Endodermal cell (in vitro differentiated cells): ENCODE data around the gene NAA16. TPM values are rescaled to one million over a fixed set of nuclear protein-coding genes. Genes with fewer than 3 reads are reported as not detected.

Experiments used
- DNase-seq: peaks from one replicate; pipeline ENCODE4 v3.0.0-alpha.2; 2017
- H3K27ac ChIP-seq: 2 replicates; pipeline ENCODE4 v1.5.1; 2013; ENCODE audit warnings: mild to moderate bottlenecking, low read depth, low read length, moderate library complexity
- H3K27me3 ChIP-seq: 2 replicates; pipeline ENCODE4 v1.6.1; 2013; ENCODE audit warnings: mild to moderate bottlenecking, low read length, moderate library complexity; ENCODE audit not compliant: insufficient read depth, control insufficient read depth, poor library complexity, severe bottlenecking
- H3K36me3 ChIP-seq: 2 replicates; pipeline ENCODE4 v1.7.0; 2013; ENCODE audit warnings: mild to moderate bottlenecking, low read length, moderate library complexity; ENCODE audit not compliant: control insufficient read depth, insufficient read depth
- H3K4me1 ChIP-seq: one replicate; pipeline ENCODE4 v1.7.0; 2013; ENCODE audit warnings: low read length; ENCODE audit not compliant: control insufficient read depth, insufficient read depth
- H3K4me3 ChIP-seq: 2 replicates; pipeline ENCODE4 v1.5.1; 2013; ENCODE audit warnings: mild to moderate bottlenecking, low read length, moderate library complexity
- H3K9ac ChIP-seq: 2 replicates; pipeline ENCODE4 v1.6.1; 2013; ENCODE audit warnings: mild to moderate bottlenecking, low read length, moderate library complexity; ENCODE audit not compliant: poor library complexity, severe bottlenecking; ENCODE audit errors: extremely low read depth
- H3K9me3 ChIP-seq: 2 replicates; pipeline ENCODE4 v1.6.1; 2013; ENCODE audit warnings: mild to moderate bottlenecking, low read length, moderate library complexity; ENCODE audit not compliant: control insufficient read depth
- H3K27ac Mint-ChIP-seq: 2 replicates; pipeline ENCODE4 v1.8.0; 2020; ENCODE audit warnings: mixed read lengths
- H3K27me3 Mint-ChIP-seq: 2 replicates; pipeline ENCODE4 v1.8.0; 2021; ENCODE audit warnings: mild to moderate bottlenecking, mixed read lengths; ENCODE audit not compliant: insufficient read depth
- H3K36me3 Mint-ChIP-seq: 2 replicates; pipeline ENCODE4 v1.8.0; 2020; ENCODE audit warnings: low read depth, mixed read lengths
- H3K4me1 Mint-ChIP-seq: 2 replicates; pipeline ENCODE4 v1.8.0; 2020; ENCODE audit warnings: mixed read lengths
- H3K4me3 Mint-ChIP-seq: 2 replicates; pipeline ENCODE4 v1.8.0; 2020; ENCODE audit warnings: mild to moderate bottlenecking, moderate library complexity, mixed read lengths
- H3K9me3 Mint-ChIP-seq: 2 replicates; pipeline ENCODE4 v1.8.0; 2020; ENCODE audit warnings: mild to moderate bottlenecking, mixed read lengths
- CTCF ChIP-seq: fragments of 200-600 bp; sonication (generic); conservative IDR thresholded peaks from 2 replicates; pipeline ENCODE4 v1.5.0; 2021; ENCODE audit warnings: antibody characterized with exemption, mild to moderate bottlenecking
- WGBS, 2 experiments: methylation state at CpG; one replicate each; pipeline versions ENCODE4 v1.1.5 to v1.1.7; 2013; ENCODE audit warnings: missing lambda C conversion rate in 2 of 2, mixed read lengths in 1 of 2; ENCODE audit not compliant: insufficient coverage in 1 of 2, insufficient read length in 1 of 2; 5-methylcytosine and 5-hydroxymethylcytosine counted together
- total RNA-seq, 2 donors: library from RNA; stranded (reverse); fragmentation: NEBNext Ultra II Directional in 1 of 2; extraction: Animal tissue kit (Norgen Biotek cat#: 25700) in 1 of 2; gene quantifications; 2 replicates in 1 of 2; 3 replicates in 1 of 2; pipeline ENCODE4 v1.2.1, GENCODE V29; 2021

NAA16 gene
- total RNA-seq, 2 donors from 2014 or later: 29.3 to 30.9 TPM

GRCh38 chr13:41313117-41313516 lies 2.0 kb downstream of the NAA16 start:
- no peaks in the 10 kb centered on the region for H3K27me3 Mint-ChIP-seq
- H3K27ac ChIP-seq: no peak overlapping the region
- no peaks in the 10 kb centered on the region for H3K27me3 ChIP-seq
- peaks cover 26% of the 10 kb centered on the region for H3K4me1 Mint-ChIP-seq
- H3K4me3 ChIP-seq: peak overlapping the region; percentile 99
- no peaks in the 10 kb centered on the region for H3K36me3 ChIP-seq
- H3K9me3 ChIP-seq: no peaks in the 10 kb centered on the region
- 38 to 50% methylated on average over 3 to 5 of the region's 5 CpGs for WGBS, 2 experiments
- H3K9me3 Mint-ChIP-seq: no peaks in the 10 kb centered on the region
- peak overlapping the region; percentile 83 for H3K9ac ChIP-seq
- peaks cover 2% of the 10 kb centered on the region for H3K4me1 ChIP-seq
- no peak for DNase-seq
- H3K27ac Mint-ChIP-seq: no peak overlapping the region
- peak overlapping the region; percentile 87 for H3K4me3 Mint-ChIP-seq
- TF ChIP-seq CTCF: no peak
- H3K36me3 Mint-ChIP-seq: peaks cover under 1% of the 10 kb centered on the region

DNA sequence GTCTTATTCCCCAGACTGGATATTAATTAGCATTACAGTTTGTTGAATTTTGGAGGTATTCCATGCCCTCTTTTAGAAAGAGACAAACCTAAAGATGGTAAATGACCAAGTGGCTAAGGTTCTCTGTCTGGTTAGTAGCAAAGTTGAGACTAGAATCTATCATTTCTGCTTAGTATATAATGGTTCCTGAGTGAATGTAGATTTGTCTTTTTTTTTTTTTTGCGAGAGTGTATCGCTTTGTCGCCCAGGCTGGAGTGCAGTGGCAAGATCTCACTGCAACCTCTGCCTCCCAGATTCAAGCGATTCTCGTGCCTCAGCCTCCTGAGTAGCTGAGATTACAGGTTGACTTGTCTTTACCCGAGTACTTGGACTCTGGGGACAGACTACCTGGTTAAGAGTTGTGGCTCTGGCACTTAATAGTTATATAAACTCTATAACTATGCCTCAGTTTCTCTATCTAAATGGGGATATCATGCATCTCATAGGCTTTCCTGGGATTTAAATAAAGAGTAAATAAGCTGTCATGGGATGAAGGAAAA lies 2.7 kb downstream of the NAA16 start:
- Histone ChIP-seq H3K4me1 (peaks cover 2% of the 10 kb centered on the region), H3K27ac (no peak overlapping the region), H3K4me3 (peak overlapping the region; percentile 99), H3K9ac (no peak overlapping the region), H3K27me3 (no peaks in the 10 kb centered on the region), H3K9me3 (no peaks in the 10 kb centered on the region), H3K36me3 (no peaks in the 10 kb centered on the region)
- peaks cover 3% of the 10 kb centered on the region for H3K36me3 Mint-ChIP-seq
- TF ChIP-seq CTCF: no peak
- DNase-seq: no peak
- H3K9me3 Mint-ChIP-seq: no peaks in the 10 kb centered on the region
- H3K27ac Mint-ChIP-seq: no peak overlapping the region
- no peaks in the 10 kb centered on the region for H3K27me3 Mint-ChIP-seq
- H3K4me1 Mint-ChIP-seq: peaks cover 26% of the 10 kb centered on the region
- H3K4me3 Mint-ChIP-seq: peak overlapping the region; percentile 87
- WGBS, 2 experiments: 82 to 93% methylated on average over 2 to 6 of the region's 6 CpGs

DNA sequence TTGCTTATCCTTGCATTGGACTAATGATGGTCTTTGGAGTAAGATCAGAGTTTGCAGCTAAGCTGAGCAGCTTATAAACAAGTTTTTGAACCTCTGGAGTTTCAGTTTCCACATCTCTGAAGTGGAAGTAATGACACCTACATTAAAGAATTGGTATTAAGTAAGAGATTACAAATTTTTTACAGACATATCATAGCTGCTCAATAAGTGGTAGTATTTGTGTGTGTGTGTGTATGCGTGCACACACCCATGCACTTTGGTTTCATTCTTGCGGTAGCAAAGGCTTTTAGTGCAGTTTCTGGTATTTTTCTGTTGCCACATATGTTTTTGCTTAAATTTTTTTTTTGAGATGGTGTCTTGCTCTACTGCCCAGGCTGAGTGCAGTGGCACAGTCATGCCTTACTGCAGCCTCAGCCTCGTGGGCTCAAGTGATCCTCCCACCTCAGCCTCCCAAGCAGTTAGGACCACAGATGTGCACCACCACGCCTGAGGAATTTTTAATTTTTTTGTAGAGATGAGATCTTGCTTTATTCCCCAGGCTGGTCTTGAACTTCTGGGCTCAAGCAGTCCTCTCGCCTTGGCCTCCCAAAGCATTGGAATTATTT lies 4.5 kb downstream of the NAA16 start:
- WGBS, 2 experiments: 92 to 96% methylated on average over 2 to 5 of the region's 5 CpGs
- no peaks in the 10 kb centered on the region for H3K9me3 ChIP-seq
- H3K4me3 ChIP-seq: peak overlapping the region; percentile 26
- H3K27ac ChIP-seq: no peak overlapping the region
- H3K27me3 ChIP-seq: no peaks in the 10 kb centered on the region
- no peak for TF ChIP-seq CTCF
- H3K36me3 ChIP-seq: peaks cover 6% of the 10 kb centered on the region
- peaks cover 2% of the 10 kb centered on the region for H3K4me1 ChIP-seq
- H3K9me3 Mint-ChIP-seq: no peaks in the 10 kb centered on the region
- H3K36me3 Mint-ChIP-seq: peaks cover 14% of the 10 kb centered on the region
- peaks cover 26% of the 10 kb centered on the region for H3K4me1 Mint-ChIP-seq
- no peak overlapping the region for H3K9ac ChIP-seq
- H3K27ac Mint-ChIP-seq: no peak overlapping the region
- no peaks in the 10 kb centered on the region for H3K27me3 Mint-ChIP-seq
- H3K4me3 Mint-ChIP-seq: no peak overlapping the region
- no peak for DNase-seq
